ENCODE measurements around the gene MMEL1. TPM values are rescaled to one million over a fixed set of nuclear protein-coding genes. Genes with fewer than 3 reads are reported as not detected.

Gene MMEL1
- total and polyA plus RNA-seq, 2 donors from 2014 or later, result 4.0 to 8.5 TPM

GRCh38 chr1:2611031-2611501, 21.8 kb downstream of the MMEL1 start:
- DNase-seq (peak; percentile 56 to 87 (median 75)), FAIRE-seq (no peak)
- H3K4me3 ChIP-seq (ENCODE audit: low read length in 3 of 3), result no peak overlapping the region
- H3K4me1 ChIP-seq (ENCODE audit: control insufficient read depth in 2 of 3, insufficient read depth in 2 of 3, low read depth in 1 of 3, low read length in 3 of 3), result no peaks in the 10 kb centered on the region
- no peaks in the 10 kb centered on the region for H3K36me3 ChIP-seq (ENCODE audit: control insufficient read depth in 2 of 3, insufficient read depth in 3 of 3, low read length in 3 of 3)
- intact Hi-C loops (cut with DNase I), result no loop called here
- H3K27ac ChIP-seq (ENCODE audit: low read depth in 2 of 2, low read length in 2 of 2), result no peak overlapping the region
- H3K27me3 ChIP-seq (ENCODE audit: control insufficient read depth, insufficient read depth, low read length), result no peaks in the 10 kb centered on the region
- peaks cover 0 to 19% (median 2%) of the 10 kb centered on the region in 3 donors for H3K9me3 ChIP-seq (ENCODE audit: control insufficient read depth in 2 of 3, insufficient read depth in 1 of 3, low read length in 3 of 3)
- TF ChIP-seq CTCF (IDR thresholded peaks at IDR 0.05; ENCODE audit: borderline replicate concordance, extremely low read depth, insufficient read depth), result no peak
- no peak overlapping the region for H3K9ac ChIP-seq (ENCODE audit: low read length in 3 of 3)

GRCh38 chr1:2610036-2610959, 22.5 kb downstream of the MMEL1 start:
- peaks cover 0 to 13% (median 2%) of the 10 kb centered on the region in 3 donors for H3K9me3 ChIP-seq (ENCODE audit: control insufficient read depth in 2 of 3, insufficient read depth in 1 of 3, low read length in 3 of 3)
- H3K4me1 ChIP-seq (ENCODE audit: control insufficient read depth in 2 of 3, insufficient read depth in 2 of 3, low read depth in 1 of 3, low read length in 3 of 3), result no peaks in the 10 kb centered on the region
- H3K36me3 ChIP-seq (ENCODE audit: control insufficient read depth in 2 of 3, insufficient read depth in 3 of 3, low read length in 3 of 3), result no peaks in the 10 kb centered on the region
- FAIRE-seq (no peak), DNase-seq (peak in 3 of 5 donors; percentile 8 to 69 (median 49))
- no peak overlapping the region for H3K4me3 ChIP-seq (ENCODE audit: low read length in 3 of 3)
- no peak overlapping the region for H3K27ac ChIP-seq (ENCODE audit: low read depth in 2 of 2, low read length in 2 of 2)
- intact Hi-C loops (cut with DNase I), result no loop called here
- no peaks in the 10 kb centered on the region for H3K27me3 ChIP-seq (ENCODE audit: control insufficient read depth, insufficient read depth, low read length)
- TF ChIP-seq CTCF (IDR thresholded peaks at IDR 0.05; ENCODE audit: borderline replicate concordance, extremely low read depth, insufficient read depth), result no peak
- no peak overlapping the region for H3K9ac ChIP-seq (ENCODE audit: low read length in 3 of 3)

- intact Hi-C loops (cut with DNase I), result no loop called here
- no peak overlapping the region for H3K27ac ChIP-seq (ENCODE audit: low read depth in 2 of 2, low read length in 2 of 2)
- DNase-seq, result peak in 2 of 5 donors; percentile 3 to 70
- H3K9ac ChIP-seq (ENCODE audit: low read length in 3 of 3), result no peak overlapping the region
- H3K4me1 ChIP-seq (ENCODE audit: control insufficient read depth in 2 of 3, insufficient read depth in 2 of 3, low read depth in 1 of 3, low read length in 3 of 3), result no peaks in the 10 kb centered on the region
- no peaks in the 10 kb centered on the region for H3K27me3 ChIP-seq (ENCODE audit: control insufficient read depth, insufficient read depth, low read length)
- H3K36me3 ChIP-seq (ENCODE audit: control insufficient read depth in 2 of 3, insufficient read depth in 3 of 3, low read length in 3 of 3), result no peaks in the 10 kb centered on the region
- H3K9me3 ChIP-seq (ENCODE audit: control insufficient read depth in 2 of 3, insufficient read depth in 1 of 3, low read length in 3 of 3), result peaks cover 0 to 13% (median 2%) of the 10 kb centered on the region in 3 donors
- no peak overlapping the region for H3K4me3 ChIP-seq (ENCODE audit: low read length in 3 of 3)
- TF ChIP-seq CTCF (IDR thresholded peaks at IDR 0.05; ENCODE audit: borderline replicate concordance, extremely low read depth, insufficient read depth), result no peak
- FAIRE-seq, result no peak
These were observed 23.3 kb downstream of the MMEL1 start for GRCh38 chr1:2609319-2610035.
